Measurements from ENCODE around the gene ARHGAP26.

- TF ChIP-seq CTCF (IDR thresholded peaks at IDR 0.05) (no peak), POLR2A (IDR thresholded peaks at IDR 0.05) (no peak)
Measured at GRCh38 chr5:142881784-142882126, 111.6 kb downstream of the ARHGAP26 start.

Measured in lower leg skin (tissue), 3 donors.